Testis (tissue), 3 donors: ENCODE measurements around the gene KIAA1755. TPM values are rescaled to one million over a fixed set of nuclear protein-coding genes. Genes with fewer than 3 reads are reported as not detected.

Experiments
- DNase-seq: peaks from one replicate; pipeline ENCODE4 v3.0.0-alpha.2; 2019
- H3K27ac ChIP-seq, 2 donors: fragments of 200-600 bp; sonication (generic); one replicate each; pipeline ENCODE4 v1.5.1; 2019
- H3K27me3 ChIP-seq: fragments of 200-600 bp; sonication (generic); one replicate; pipeline ENCODE4 v1.5.1; 2019
- H3K36me3 ChIP-seq: fragments of 200-600 bp; sonication (generic); one replicate; pipeline ENCODE4 v1.5.1; 2017; ENCODE audit warnings: low read depth; ENCODE audit errors: missing control alignments
- H3K4me1 ChIP-seq: fragments of 200-600 bp; sonication (generic); one replicate; pipeline ENCODE4 v1.5.1; 2019
- H3K4me3 ChIP-seq, 2 donors: fragments of 200-600 bp; sonication (generic); one replicate each; pipeline ENCODE4 v1.5.1; 2017 to 2019
- H3K9me3 ChIP-seq: fragments of 200-600 bp; sonication (generic); one replicate; pipeline ENCODE4 v1.5.1; 2017
- POLR2A ChIP-seq: fragments of 450-650 bp; IDR thresholded peaks from one replicate; pipeline ENCODE4 v1.6.1; 2017; ENCODE audit warnings: antibody characterized with exemption, mild to moderate bottlenecking, moderate library complexity
- WGBS, 2 donors: methylation state at CpG; one replicate each; pipeline ENCODE4 v1.1.5; 2018; 5-methylcytosine and 5-hydroxymethylcytosine counted together
- intact Hi-C: fragments of 100-400 bp; cut with DNase I; formaldehyde crosslinking; loops from one replicate; pipeline ENCODE4 v1.15.1; 2023; ENCODE audit warnings: low total_unique reads
- polyA plus RNA-seq: library from polyadenylated mRNA; stranded (reverse); fragments of 350-450 nt; fragmentation: Illumina TruSeq; extraction: RNeasy Lipid Tissue Mini Kit (QIAGEN cat#74804); gene quantifications from one replicate; pipeline ENCODE4 v1.2.3, GENCODE V29; 2014; ENCODE audit warnings: low read depth, low replicate concordance; ENCODE audit not compliant: insufficient read depth
- total RNA-seq, 2 donors: library from RNA; depleted of rRNA; stranded (reverse); fragments of >200 nt; gene quantifications; one replicate each; pipeline ENCODE4 v1.2.3, GENCODE V29; 2016
- TF ChIP-seq, protein P1 (sequence below), 3 experiments: fragments of 450-650 bp in 2 of 3; fragments of 200-600 bp in 1 of 3; sonication (generic) in 1 of 3; IDR thresholded peaks; one replicate each; pipeline ENCODE4 v1.5.1; 2016 to 2019; ENCODE audit warnings: antibody characterized with exemption in 3 of 3, mild to moderate bottlenecking in 2 of 3, moderate library complexity in 1 of 3

Gene KIAA1755
- total and polyA plus RNA-seq, 3 donors from 2014 or later: 5.2 to 9.6 (median 7.6) TPM

DNA sequence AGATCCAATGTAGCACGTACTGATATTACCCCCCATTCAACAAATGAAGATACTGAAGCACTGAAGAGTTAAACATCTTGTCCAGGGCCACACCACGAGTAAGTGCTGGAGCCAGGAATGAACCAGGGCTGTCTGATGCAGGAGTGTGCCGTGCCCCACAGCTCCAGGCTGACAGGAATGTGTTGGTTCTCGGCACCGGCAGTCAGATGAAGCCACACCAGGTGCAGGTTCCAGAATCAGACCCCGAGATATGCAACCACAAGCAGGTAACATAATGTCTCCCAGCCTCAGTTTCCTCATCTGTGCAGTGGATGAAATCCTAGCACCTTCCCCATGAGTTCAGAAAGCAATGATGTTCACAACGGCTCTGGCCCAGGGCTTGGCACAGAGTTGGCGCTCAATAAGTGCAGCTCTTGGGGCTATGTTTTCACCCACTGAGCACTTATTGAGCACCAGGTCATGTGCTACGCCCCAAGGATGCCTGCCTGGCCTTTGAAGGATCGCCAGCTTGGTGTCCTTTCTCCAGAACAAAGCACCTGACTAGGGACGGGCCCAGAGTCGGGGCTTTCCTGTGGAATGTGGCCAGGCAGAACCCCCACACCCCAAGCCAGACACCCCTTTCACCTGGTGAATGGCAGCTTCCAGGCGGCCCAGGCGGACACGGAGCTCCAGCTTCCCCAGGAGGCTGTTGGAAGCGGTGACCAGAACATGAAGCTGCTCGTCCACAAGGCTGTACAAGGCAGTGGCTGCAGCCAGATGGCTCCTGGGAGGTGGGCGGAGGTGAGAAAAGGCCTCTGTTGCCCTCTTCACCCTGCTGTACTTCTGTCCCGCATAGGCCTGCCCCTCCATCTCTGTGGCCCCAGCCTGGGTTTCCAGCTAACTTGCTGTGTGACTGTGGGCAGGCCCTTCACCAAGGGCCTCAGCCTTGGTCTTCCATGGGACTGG lies 41.3 kb downstream of the KIAA1755 start:
- no peak for DNase-seq

GRCh38 chr20:38218566-38218885 lies 42.0 kb downstream of the KIAA1755 start:
- TF ChIP-seq POLR2A: no peak
- TF ChIP-seq, protein P1, sequence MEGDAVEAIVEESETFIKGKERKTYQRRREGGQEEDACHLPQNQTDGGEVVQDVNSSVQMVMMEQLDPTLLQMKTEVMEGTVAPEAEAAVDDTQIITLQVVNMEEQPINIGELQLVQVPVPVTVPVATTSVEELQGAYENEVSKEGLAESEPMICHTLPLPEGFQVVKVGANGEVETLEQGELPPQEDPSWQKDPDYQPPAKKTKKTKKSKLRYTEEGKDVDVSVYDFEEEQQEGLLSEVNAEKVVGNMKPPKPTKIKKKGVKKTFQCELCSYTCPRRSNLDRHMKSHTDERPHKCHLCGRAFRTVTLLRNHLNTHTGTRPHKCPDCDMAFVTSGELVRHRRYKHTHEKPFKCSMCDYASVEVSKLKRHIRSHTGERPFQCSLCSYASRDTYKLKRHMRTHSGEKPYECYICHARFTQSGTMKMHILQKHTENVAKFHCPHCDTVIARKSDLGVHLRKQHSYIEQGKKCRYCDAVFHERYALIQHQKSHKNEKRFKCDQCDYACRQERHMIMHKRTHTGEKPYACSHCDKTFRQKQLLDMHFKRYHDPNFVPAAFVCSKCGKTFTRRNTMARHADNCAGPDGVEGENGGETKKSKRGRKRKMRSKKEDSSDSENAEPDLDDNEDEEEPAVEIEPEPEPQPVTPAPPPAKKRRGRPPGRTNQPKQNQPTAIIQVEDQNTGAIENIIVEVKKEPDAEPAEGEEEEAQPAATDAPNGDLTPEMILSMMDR (IDR thresholded peaks at IDR 0.05): no peak
- Histone ChIP-seq H3K4me1 (no peaks in the 10 kb centered on the region), H3K9me3 (no peaks in the 10 kb centered on the region), H3K27me3 (no peaks in the 10 kb centered on the region), H3K4me3 (no peak overlapping the region), H3K27ac (no peak overlapping the region), H3K36me3 (no peaks in the 10 kb centered on the region)
- intact Hi-C loops: no loop called here
- no peak for DNase-seq
- 92 to 93% methylated on average over 7 of the region's 7 CpGs for WGBS, 2 donors

More for the DNA sequence above, 41.3 kb downstream of the KIAA1755 start:
- Histone ChIP-seq H3K4me3 (no peak overlapping the region), H3K27ac (no peak overlapping the region), H3K4me1 (no peaks in the 10 kb centered on the region), H3K9me3 (no peaks in the 10 kb centered on the region), H3K36me3 (no peaks in the 10 kb centered on the region), H3K27me3 (no peaks in the 10 kb centered on the region)
- no peak for TF ChIP-seq POLR2A
- TF ChIP-seq, protein P1 (IDR thresholded peaks at IDR 0.05): no peak
- 87 to 89% methylated on average over 12 to 19 of the region's 19 CpGs for WGBS, 2 donors
- intact Hi-C loops: no loop called here

- Histone ChIP-seq H3K27ac (no peak overlapping the region), H3K36me3 (no peaks in the 10 kb centered on the region), H3K27me3 (no peaks in the 10 kb centered on the region), H3K9me3 (no peaks in the 10 kb centered on the region), H3K4me1 (peaks cover 3% of the 10 kb centered on the region), H3K4me3 (no peak overlapping the region)
- no peak for DNase-seq
- TF ChIP-seq, protein P1 (IDR thresholded peaks at IDR 0.05): no peak
- TF ChIP-seq POLR2A: no peak
- intact Hi-C loops: no loop called here
- 75% methylated on average over 13 to 15 of the region's 15 CpGs for WGBS, 2 donors
Measured at GRCh38 chr20:38217791-38218565, 42.6 kb downstream of the KIAA1755 start.

- H3K27ac ChIP-seq: no peak overlapping the region
- intact Hi-C loops: no loop called here
Measured at GRCh38 chr20:38216746-38217595, 43.6 kb downstream of the KIAA1755 start.

More at GRCh38 chr20:38216746-38217595, 43.6 kb downstream of the KIAA1755 start:
- Histone ChIP-seq H3K4me3 (no peak overlapping the region), H3K9me3 (no peaks in the 10 kb centered on the region), H3K4me1 (peaks cover 7% of the 10 kb centered on the region), H3K27me3 (no peaks in the 10 kb centered on the region), H3K36me3 (no peaks in the 10 kb centered on the region)
- 91 to 93% methylated on average over 7 to 23 of the region's 24 CpGs for WGBS, 2 donors
- DNase-seq: no peak
- TF ChIP-seq POLR2A: no peak
- TF ChIP-seq, protein P1 (IDR thresholded peaks at IDR 0.05): no peak
